GM21576 (cell line): ENCODE measurements around the gene DPCD.
"Not testable (repeated sequence)": the region's sequence is repeated elsewhere in the genome, so short reads cannot be mapped to it uniquely, and the experiment has no call there.

Source experiments
- ATAC-seq: cut with Tn5 transposase; IDR thresholded peaks from one replicate; pipeline ENCODE4 v1.9.1; 2021; ENCODE audit warnings: mild to moderate bottlenecking, moderate library complexity; ENCODE audit not compliant: unreplicated experiment

Gene DPCD

DNA sequence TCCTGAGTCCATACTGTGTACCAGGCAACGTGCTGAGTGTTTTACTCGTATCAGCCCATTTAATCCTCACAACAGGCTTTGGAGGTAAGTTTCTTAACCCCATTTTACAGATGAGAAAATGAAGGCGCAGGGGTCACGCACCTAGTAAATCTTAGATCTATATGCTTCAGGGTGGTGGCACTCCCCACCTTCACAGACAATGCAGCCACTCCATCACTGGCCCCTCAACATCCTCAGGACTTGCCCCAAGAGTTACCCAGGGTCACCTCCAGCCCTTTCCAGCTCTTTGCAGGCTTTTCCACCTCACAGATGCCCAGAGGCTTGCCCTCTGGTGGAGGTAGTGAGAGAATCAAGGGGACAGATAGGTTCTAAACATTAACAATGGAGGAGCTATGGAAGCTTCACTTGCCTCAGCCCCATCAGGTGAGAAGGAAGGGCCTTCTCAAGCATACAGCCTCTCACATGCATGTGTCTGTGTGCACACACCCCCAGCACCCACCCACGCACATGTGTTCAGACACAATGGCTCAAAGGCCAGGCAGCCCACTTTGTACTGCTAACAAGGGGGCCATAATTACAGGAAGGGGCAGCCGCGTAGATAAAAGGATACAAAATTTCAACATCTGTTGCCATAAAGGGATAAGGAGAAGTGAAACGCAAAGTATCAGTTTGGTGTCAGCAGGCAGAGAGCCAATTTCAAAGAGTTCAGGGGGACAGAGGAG, 29.1 kb downstream of the DPCD start:
- no peak for ATAC-seq

DNA sequence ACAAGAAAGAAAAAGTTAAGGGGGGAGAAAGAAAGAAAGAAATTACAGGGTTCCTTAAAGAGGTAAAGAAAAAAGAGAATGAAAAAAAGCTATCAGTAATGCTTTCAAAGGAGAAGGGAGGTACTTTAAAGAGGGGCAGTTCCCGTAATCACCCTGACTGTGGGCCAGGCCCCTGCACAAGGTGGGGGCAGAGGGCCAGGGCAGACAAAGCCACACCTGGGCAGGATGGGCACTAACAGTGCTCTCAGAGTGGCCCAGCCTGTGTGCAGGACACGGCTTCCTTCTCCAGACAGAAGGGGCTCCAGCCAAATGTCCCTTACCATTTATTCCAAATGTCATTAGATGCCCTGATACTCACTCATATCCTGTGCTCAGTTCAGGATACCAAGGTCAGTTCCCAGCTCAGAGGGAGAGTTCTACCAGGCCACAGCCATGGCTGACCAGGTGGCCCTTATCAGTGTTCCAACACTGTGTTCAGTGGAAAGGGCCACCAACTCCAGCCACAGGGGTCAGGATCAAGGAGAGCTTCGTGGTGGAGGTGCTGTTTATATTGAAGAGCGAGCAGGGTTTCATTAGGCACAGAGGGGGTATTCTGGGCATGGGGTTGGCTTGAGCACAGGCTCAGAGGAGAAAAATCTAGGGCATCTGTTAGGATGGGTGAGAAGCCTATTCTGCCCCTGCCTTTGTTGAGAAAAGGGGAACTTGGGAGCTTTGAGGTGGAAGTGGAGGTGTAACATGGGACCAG, 29.9 kb downstream of the DPCD start:
- ATAC-seq = no peak

DNA sequence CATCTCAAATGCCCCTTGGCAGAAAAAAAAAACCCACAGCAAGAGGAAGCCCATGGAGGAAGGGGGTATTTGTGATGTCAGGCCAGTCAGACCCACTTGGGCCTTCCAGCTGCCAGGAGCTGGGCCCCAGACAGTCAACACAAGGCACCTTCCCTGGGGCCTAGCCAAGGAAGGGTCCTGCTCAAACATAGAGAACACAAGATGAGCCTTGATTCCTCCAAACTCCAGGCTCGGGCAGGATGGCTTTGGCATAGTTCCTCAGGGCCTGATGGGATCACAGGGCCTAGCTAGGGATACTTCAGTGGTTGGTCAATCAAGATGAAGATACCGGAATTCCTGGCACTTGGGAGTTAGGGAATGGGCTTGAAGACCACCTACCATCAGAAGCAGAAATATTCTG, 30.8 kb downstream of the DPCD start:
- no peak for ATAC-seq

DNA sequence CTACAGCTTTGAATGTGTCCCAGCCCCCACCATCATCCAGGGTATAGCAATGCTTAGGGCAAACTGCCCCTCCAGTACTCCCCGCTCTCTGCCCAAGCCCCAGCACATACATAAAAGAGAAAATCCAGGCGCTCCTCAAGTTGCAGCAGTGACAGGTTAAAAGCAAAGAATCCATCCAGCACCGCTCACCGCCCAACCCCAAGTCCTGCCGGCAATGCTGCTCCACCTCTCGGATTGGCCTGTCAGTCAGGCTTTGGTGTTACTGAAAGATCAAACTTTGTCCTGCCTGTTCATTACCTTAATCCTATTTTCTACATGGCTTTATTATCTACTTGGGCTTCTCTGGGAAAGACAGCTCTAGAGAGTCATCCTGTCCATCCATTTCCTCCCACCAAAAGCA, 31.9 kb downstream of the DPCD start:
- ATAC-seq = no peak

DNA sequence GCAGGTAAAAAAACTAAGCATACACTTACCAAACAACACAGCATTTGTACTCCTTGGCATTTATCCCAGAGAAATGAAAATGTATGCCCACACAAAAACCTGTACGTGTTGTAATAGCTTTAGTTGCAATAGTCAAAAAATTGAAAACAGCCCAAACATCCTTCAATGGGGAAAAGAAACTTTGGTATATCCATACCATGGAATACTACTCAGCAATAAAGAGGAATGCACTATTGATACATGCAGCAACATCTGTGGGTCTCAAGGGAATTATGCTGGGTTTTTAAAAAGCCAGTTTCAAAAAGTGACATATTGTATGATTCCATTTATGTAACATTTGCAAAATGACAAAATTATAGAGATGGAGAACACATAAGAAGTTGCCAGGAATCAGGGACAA, 35.4 kb downstream of the DPCD start:
- no peak for ATAC-seq

DNA sequence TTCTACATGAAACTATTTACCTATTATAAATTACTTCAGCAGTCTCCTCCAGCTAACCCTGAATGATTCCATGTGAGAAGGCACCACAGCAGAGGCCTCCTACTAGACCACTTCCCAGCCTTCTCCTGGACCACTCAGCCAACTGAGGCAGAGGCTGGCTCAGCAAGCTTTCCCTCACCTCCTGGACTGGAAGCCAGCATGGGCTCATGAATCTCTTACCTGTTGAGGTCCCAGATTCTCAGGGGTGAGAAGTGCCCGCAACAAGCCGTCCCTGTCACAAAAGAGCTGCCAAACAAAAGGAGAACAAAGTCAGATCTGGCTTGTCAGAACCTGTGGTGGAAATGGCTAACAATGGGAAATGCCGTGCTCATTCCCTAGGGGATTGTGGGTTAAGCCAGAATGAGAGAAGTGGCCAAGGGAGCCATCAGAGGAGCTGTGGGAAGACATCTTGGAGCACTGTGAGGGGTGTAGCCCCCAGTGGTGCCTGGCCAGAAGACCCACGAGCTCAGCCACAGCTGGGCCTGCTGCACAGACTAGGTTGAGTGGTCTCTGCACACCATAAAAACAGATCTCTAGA, 36.5 kb downstream of the DPCD start:
- no peak for ATAC-seq

DNA sequence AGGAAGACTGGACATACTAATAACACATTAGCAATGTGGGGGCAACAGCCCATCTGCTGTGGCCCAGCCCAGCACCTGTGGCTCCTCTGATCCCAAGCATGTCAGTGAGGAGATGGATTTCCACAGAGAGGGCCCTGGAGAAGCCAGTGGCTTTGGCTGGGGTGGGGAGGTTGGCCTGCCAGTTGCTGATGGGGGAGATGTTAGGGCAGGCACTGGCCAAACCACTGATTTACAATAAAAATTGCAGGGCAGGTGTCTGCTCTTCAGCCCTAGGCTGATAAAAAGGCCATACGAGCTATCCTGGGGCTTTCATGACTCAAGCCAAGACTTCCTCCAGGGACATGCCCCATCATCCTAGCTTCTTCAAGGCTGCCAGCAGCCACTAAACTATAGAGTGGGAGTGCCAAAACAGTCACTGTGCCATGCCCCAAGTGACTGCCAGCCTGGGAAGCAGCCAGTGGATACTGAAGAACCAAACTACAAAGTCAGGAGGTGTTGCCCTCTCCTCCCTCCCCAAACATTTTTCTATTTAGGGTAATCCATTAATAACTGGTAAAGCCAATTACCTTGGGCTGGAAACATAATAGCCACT, 37.8 kb downstream of the DPCD start:
- ATAC-seq = no peak

DNA sequence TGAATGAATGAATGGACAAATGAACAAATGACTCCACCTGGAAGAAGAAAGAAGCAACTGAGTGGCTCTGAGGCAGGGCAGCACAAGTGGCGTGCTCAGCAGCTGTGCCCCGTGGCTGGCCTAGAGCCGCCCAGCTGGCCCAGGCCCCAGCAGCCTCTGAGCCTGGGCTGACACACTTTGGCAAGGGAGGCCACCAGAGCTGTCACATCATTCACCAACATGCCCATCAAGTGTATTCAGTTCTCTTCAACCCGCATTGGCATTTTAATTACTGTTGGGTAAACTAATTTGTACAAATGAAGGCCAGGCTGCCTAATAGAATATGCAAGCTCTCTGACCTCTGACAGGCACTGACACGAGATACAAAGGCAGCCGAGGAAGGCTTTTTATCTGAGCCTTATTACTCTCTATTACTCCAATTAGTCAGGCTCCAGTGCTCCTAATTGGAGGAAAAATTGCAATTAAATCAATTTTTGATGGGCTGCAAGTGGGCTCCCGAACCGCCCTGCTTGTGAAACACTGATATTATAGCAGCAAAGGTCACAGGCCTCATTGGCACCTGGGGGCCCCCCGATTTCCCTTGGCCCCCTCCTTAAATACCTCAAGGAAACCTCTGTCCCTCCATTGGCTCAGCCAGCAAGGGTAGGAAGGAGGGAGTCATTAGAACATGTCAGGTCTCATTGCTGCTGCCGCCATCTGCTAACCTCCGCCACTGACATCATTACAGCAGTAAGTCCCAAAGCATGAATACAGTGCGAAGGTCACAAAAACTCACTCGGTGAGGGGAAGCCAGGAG, 41.9 kb downstream of the DPCD start:
- ATAC-seq = no peak

DNA sequence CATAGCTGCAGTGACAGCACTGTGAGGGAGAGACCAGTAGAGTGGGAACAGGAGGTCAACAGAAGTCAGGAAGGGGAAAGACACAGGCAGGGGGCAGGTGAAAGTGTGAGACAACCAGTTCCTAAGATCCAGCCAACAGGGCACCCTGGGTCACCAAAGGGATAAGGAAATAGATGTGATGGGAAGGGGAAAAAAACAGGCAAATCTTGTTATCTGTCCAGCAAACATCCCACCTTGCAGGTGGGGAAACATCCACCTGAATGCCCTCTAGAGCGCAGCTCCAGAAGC, 42.5 kb downstream of the DPCD start:
- no peak for ATAC-seq

DNA sequence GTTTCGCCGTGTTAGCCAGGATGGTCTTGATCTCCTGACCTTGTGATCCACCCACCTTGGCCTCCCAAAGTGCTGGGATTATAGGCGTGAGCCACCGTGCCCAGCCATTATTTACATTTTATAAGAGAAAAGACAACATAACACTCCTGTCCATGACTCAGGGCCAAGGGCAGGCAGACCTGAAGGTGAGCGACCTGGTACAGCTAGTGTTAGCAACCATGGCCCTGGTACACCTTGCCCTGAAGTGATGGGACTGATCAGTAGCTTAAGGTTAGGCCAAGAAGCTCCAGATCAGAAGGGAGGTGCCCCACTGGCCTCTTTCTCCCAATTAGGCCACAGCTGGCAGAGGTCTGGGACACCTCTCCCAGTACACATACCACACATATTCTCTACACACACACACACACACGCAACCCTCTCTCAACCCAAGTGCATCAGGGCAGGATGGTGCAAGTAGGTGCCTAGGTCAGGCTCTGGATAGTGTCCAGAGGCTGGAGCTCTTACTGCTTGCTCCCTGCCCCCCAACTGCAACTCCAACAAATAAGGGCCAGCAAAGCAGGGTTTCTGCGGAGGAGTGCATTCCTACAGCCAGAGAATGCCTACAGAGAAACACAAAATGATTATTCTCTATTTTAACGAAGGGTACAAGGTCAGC, 43.8 kb downstream of the DPCD start:
- no peak for ATAC-seq

DNA sequence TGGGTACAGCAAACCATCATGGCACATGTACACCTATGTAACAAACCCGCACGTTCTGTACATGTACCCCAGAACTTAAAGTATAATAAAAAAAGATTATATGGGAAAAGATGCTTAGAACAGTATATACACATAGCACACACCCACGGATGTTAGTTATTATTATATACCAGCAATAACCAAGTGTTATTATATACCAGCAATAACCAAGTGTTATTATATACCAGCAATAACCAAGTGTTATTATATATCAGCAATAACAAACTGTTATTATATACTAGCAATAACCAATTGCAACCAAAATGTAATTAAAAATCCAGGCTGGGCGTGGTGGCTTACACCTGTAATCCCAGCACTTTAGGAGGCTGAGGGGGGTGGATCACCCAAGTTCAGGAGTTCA, 45.4 kb downstream of the DPCD start:
- ATAC-seq = not testable (repeated sequence)

DNA sequence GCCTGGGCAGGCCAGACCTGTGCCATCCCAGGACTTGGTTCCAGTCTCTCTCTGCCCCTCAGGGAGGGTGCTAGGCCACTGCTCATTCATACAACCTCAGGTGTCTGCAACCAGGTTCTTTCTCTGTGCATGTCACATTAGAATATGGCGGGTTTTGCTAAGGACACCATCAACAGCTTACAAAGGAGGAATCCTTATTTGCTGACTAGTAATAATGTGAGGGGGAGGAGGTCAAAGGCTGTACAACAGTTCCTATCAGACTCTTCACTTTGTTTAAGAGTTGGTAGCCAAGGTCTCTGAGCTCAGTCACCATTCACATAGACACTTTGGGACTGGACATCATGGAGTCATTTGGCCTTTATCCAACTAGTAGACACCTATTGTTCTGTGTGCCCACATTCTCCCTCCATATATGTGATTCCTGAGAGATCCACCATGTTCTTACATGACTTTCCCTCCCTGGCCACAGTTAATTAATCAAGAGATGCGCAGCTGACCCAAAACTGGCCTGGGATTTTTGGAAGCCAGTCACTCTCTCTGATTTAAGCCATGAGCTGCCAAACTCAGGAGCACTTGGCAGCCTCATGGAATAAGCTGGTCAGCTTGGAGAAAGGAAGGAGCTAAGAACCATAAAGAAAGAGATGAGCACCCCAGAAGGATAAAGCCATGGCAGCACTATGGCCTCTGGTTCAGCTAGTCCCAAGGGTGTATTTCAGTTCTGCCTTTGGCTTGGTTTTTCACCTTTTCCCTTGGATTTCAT, 51.2 kb downstream of the DPCD start:
- ATAC-seq = no peak

DNA sequence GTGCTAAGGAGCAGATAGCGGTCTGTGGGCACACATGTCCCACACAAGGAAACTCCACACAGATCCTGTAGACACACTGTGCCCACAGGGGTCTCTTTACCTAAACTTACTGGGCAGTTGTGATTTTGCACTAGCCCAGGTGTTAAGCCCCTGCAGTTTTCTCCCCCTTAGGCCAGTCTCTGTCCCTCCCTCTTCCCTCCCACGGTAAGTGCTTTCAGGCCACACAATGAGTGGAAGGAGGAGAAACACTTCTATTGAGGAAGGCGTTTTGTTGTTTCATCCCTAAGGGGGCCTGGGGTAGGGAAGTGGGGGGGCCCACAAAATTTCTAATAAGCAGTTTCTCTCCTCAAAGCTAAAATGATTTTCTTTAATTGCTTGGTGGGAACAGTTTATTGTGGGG, 55.4 kb downstream of the DPCD start:
- ATAC-seq = no peak

DNA sequence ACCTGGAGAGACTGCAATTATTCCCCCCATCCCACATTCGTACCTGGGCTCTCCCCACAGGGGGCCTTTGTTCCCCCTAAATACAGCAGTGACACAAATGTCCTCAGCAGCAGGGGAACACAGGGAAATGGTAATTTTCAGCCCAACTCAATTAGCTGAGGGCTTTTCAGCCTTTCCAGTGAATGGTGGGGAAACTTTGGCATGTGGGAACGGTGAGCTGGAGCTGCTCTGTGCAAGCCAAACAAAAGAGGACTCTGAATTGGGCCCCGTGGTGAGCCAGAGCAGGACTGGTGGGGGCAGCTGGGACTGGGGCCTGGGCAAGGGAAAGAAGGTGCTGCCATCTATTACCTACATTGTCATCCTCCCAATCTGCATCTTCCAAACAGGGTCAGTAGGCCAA, 55.9 kb downstream of the DPCD start:
- no peak for ATAC-seq

DNA sequence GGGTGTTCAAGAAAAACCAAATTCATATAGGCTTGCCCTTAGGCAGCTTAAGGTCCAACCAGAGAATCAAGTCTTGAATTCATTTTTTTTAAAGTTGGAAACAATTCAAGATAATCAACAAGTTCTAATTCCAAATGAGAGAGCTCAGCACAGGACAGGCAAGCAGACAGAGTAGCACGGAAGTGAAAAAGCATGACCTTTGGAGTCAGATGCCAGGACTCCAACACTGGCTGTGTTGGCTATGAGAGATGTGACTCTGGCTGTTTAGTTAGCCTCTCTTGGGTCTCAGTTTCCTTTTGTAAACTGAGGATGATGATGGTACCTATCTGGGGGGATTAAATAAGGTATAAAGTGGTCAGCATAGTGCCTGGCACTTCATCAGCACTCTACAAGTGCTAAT, 57.5 kb downstream of the DPCD start:
- no peak for ATAC-seq

DNA sequence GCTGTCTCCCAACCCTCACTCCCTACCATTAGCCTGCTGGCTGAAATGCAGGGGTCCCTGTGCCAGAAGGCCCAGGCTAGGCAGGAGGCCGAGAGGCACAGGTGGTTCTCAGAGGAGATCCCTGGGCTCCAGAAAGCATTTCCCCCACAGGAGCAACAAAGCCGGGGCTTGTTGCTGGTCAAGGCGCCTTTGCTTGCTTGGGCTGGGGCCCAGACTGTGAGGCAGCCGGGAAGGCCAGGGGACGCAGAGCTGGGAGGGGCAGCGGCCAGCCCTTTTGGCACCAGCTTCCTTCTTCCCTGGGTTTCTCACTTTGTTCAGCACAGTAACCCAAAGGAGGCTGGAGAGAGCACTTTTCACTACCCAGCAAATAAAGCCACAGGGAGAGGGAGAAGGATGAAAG, 58.2 kb downstream of the DPCD start:
- ATAC-seq = no peak

DNA sequence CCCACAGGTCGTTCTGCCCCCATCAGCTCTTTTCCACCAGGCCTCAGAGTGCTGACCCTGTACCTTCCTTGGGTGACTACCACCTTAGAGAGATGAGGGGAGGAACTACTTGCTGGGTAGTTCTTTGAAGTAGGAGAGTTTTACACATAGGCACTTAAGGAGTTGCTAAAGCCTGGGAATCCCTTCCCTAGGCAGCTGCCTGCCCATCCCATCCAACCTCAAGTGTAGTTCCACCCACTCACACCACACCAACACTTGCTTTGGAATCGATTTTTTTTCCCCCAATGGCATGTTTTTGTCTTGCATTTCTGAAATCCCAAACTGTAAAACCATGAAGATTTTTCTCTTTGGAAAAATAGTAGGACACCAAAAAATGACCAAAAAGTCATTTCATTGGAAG, 59.1 kb downstream of the DPCD start:
- no peak for ATAC-seq

DNA sequence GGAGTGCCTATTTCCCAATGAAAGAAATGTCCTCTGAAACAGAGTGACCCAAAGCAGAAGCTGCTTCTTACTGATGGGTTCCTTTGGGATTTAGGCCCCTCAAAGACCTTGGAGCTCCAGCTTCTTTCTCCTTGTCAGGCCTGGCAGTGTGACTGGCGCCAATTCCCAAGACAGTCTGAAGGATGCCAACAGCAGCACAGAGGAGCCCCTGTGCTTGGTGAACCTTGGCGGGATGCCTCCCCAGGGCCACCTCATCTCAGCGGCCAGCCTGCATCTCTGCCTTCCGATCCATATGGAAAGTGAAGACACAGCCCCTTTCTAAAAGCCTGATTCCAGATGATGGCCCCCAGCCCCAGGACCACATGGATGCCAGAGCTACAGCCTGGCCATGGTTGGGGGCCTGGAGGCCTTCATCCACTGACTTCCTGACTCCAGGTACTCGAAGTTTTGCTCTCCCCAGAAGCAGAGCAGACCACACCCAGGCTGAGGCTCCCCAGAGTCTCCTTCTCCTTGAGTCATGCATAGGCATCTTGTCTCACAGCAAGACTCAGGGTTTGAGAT, 61.5 kb downstream of the DPCD start:
- no peak for ATAC-seq

DNA sequence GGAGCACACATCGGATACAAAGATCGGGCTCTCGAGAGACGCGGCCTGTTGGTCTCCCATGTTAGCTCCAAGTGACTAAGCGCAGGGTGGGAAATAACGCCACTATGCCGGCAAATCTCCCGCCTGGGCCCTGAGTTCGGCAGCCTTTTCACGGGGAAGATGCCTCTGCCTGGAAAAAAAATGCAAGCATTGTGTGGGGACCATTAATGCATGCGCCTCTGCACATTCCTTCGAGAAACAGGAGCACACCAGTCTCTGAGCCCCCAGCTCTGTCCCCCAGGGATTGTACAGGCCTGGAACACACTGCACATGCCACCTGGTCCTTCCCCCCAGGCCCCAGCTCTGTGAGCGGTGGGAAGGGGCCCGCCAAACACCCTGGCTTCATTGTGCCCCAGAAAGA, 62.7 kb downstream of the DPCD start:
- ATAC-seq = no peak

DNA sequence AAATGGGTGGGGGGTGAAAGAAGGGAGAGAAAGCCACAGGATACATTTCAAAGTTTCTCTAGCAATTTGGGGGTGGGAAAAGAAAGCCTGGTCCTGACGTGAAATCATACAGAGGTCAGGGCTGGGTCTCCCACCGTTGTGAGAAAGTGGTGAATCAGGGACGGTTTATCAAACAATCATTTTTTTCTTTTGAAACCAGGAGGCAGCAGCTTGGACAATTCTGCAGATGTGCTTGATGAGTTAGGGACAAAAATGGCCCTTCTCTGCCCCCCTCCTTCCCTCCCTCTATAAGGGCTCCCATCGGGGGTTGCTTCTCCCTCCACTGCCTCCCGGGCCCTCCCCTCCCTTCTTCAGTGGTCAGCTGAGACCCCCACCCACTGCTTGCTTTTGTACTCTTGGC, 63.2 kb downstream of the DPCD start:
- no peak for ATAC-seq
